ENCODE results near the gene PEPD.

DNA sequence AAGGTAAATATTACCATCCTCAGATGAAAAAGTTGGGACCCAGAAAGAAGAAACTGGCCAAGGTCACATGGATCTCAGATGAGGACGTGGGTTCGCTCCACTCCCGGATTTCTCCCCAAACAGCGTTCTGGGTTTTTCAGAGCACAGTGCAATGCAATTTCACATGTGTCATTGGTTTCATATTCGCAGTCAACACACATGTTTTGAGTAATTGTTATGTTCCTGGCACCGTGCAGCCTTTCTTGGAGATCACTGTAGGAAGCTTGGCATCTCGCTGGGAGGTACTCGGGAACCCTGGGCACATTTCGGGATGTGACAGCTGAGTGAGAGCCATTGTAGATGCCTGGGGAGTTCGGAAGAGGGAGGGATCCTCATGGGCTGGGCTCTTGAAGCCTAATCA is 174.3 kb downstream of the PEPD start:
- no peak for TF ChIP-seq CTCF (IDR thresholded peaks at IDR 0.05; ENCODE audit: low read depth, low read length, missing input control)
- TF ChIP-seq SP1 (IDR thresholded peaks at IDR 0.05), result no peak
- TF ChIP-seq TAF1 (conservative IDR thresholded peaks at IDR 0.05), result no peak
- TF ChIP-seq EGR1 (IDR thresholded peaks at IDR 0.05; ENCODE audit: low read depth in 2 of 2), result no peak
- no peak for TF ChIP-seq FOXA1 (IDR thresholded peaks at IDR 0.05)
- TF ChIP-seq YY1 (IDR thresholded peaks at IDR 0.05), result no peak
- TF ChIP-seq RAD21 (IDR thresholded peaks at IDR 0.05), result no peak
- TF ChIP-seq HNF4G (IDR thresholded peaks at IDR 0.05), result no peak
- TF ChIP-seq ZBTB33 (IDR thresholded peaks at IDR 0.05), result no peak
- no peak for TF ChIP-seq REST (IDR thresholded peaks at IDR 0.05)
- TF ChIP-seq MAX (IDR thresholded peaks at IDR 0.05), result no peak
- no peak for TF ChIP-seq GABPA (IDR thresholded peaks at IDR 0.05 in 1 of 2, conservative IDR thresholded peaks at IDR 0.05 in 1 of 2)

All from liver (tissue), 3 donors.